ENCODE data around the gene PLEKHG1.

The PLEKHG1 gene

DNA sequence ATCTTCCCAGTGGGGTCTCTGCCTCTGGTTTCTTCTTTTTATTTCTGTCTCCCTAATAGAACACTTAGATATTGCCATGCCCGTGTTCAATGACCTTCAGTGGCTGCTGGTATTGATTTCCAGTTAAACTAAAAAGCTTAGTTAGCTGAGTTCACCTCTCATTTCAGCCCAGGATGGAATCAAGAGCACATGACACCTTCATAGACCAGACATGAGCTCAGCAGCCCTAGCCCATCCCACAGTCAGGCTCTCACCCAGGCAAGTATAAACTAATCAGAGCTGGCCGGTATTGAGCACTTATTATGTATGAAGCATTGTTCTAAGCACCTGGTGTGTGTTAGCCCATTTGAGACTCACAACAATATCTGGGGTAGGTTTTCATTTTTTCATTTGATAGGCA is 33.7 kb upstream of the PLEKHG1 start:
- no peak for DNase-seq (ENCODE audit: low read depth, low spot score)
- TF ChIP-seq, protein P1, sequence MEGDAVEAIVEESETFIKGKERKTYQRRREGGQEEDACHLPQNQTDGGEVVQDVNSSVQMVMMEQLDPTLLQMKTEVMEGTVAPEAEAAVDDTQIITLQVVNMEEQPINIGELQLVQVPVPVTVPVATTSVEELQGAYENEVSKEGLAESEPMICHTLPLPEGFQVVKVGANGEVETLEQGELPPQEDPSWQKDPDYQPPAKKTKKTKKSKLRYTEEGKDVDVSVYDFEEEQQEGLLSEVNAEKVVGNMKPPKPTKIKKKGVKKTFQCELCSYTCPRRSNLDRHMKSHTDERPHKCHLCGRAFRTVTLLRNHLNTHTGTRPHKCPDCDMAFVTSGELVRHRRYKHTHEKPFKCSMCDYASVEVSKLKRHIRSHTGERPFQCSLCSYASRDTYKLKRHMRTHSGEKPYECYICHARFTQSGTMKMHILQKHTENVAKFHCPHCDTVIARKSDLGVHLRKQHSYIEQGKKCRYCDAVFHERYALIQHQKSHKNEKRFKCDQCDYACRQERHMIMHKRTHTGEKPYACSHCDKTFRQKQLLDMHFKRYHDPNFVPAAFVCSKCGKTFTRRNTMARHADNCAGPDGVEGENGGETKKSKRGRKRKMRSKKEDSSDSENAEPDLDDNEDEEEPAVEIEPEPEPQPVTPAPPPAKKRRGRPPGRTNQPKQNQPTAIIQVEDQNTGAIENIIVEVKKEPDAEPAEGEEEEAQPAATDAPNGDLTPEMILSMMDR (IDR thresholded peaks at IDR 0.05; ENCODE audit: insufficient read depth, low read length, missing control alignments): no peak
- POLR2A ChIA-PET: no interaction called here
- CTCF ChIA-PET: no interaction called here
- H3K4me3 ChIP-seq (ENCODE audit: low read depth, low read length): no peak overlapping the region

DNA sequence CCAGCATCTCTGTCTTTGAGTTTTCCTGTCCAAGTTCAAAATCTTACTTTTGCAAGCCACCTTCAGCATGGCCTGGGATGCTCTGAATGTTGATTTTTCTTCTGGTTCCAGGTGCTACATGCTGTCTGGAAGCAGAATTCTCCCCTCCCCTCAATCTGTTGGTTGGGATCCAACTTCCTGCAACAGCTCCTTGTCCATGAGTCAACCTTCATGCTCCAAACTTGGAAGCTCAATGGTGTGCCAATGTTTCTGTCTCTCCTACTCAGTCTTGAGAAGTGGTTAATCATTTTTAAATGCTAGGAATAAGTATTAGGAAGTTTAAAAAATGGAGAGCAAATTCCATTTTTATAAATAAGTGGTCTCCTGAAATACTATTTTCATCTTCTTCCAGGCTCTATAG is 33.2 kb upstream of the PLEKHG1 start:
- CTCF ChIA-PET: no interaction called here
- TF ChIP-seq, protein P1 (IDR thresholded peaks at IDR 0.05; ENCODE audit: insufficient read depth, low read length, missing control alignments): no peak
- H3K4me3 ChIP-seq (ENCODE audit: low read depth, low read length): no peak overlapping the region
- POLR2A ChIA-PET: no interaction called here
- no peak for DNase-seq (ENCODE audit: low read depth, low spot score)

DNA sequence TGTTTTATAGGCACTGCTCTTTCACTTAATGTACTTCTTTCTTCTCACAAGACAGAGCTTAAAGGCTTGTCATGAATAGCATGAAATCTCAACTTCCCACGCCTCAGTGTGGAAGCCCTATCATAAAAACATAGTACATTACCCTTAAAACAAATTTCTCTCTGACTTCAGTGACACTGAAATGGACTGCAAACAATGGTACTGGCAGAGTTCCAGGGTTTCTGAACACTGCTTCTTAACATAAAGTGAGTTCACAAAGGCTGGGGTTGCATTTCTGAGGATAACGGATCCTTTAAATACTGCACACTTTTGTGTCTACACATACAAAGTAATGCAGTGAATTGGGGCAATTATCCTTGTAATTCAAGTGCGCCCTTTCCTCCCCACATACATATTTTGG is 32.3 kb upstream of the PLEKHG1 start:
- TF ChIP-seq, protein P1 (IDR thresholded peaks at IDR 0.05; ENCODE audit: insufficient read depth, low read length, missing control alignments): no peak
- H3K4me3 ChIP-seq (ENCODE audit: low read depth, low read length): no peak overlapping the region
- no peak for DNase-seq (ENCODE audit: low read depth, low spot score)
- ChIA-PET CTCF (no interaction called here), POLR2A (no interaction called here)

DNA sequence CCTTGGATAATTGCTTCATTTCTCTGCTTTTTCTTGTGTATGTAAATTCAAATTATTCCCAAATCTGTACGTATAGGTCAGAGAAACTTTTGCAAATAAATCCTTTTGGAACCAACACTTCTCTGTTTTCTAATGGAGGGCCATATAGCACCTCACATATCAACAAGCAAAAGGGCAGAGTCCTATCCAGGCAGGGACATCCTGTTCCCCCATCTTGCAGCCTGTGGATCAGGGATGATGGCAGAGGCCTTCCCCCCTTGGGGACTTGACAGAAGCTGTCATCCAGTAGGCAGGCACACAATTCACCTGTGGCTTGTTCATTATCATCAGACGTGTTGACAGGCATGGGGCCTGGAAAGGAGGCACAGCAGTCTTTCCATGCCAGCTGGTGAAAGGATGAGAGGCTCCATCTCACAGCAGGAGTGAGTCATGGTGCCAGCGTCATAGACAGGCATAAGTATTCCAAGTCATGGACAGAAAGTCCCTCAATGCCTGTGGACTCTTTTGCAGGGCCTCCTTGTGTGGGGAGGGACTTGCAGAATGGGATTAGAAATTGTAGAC is 31.8 kb upstream of the PLEKHG1 start:
- H3K4me3 ChIP-seq (ENCODE audit: low read depth, low read length): no peak overlapping the region
- ChIA-PET CTCF (no interaction called here), POLR2A (no interaction called here)
- DNase-seq (ENCODE audit: low read depth, low spot score): no peak
- TF ChIP-seq, protein P1 (IDR thresholded peaks at IDR 0.05; ENCODE audit: insufficient read depth, low read length, missing control alignments): no peak

DNA sequence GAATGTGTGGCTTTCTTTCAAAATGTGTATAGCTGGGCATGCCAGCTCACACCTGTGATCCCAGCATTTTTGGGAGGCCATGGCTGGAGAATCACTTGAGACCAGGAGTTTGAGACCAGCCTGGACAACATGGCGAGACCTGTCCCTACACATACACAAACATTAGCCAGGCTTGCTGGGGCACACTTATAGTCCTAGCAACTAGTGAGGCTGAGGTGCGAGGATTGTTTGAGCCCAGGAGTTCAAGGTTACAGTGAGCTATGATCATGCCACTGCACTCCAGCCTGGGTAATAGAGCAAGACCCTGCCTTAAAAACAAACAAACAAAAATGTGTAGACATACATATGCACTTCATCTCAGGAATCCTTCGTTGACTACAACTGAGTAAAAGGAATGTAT is 31.1 kb upstream of the PLEKHG1 start:
- TF ChIP-seq, protein P1 (IDR thresholded peaks at IDR 0.05; ENCODE audit: insufficient read depth, low read length, missing control alignments): no peak
- POLR2A ChIA-PET: no interaction called here

DNA sequence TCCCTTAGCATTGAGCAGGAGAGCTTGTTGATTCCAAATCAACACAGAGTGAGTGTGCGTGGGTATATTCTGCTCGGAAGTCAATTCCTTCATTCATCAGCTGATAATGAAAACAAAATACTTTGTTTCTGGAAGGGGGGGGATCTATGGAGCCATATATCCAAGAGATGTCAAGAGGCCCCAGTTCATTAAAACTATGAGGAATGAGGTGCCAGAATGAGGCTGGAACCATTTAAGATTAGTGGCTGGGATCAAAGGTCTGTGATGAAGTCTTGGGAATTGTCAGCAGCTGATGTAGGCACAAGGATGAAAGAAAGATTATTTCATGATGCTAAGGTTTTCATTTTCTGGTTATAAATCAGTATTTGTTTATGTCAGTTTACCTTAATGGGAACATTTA is 30.5 kb upstream of the PLEKHG1 start:
- TF ChIP-seq, protein P1 (IDR thresholded peaks at IDR 0.05; ENCODE audit: insufficient read depth, low read length, missing control alignments): no peak
- no peak overlapping the region for H3K4me3 ChIP-seq (ENCODE audit: low read depth, low read length)
- ChIA-PET POLR2A (no interaction called here), CTCF (no interaction called here)
- no peak for DNase-seq (ENCODE audit: low read depth, low spot score)

More for the DNA sequence above, 31.1 kb upstream of the PLEKHG1 start:
- no peak overlapping the region for H3K4me3 ChIP-seq (ENCODE audit: low read depth, low read length)
- CTCF ChIA-PET: no interaction called here
- no peak for DNase-seq (ENCODE audit: low read depth, low spot score)
